HG02870 (cell line): ENCODE data around the gene PSAPL1.
"Not testable (repeated sequence)": the region's sequence is repeated elsewhere in the genome, so short reads cannot be mapped to it uniquely, and the experiment has no call there.

ENCODE experiments used
- ATAC-seq: cut with Tn5 transposase; IDR thresholded peaks from one replicate; pipeline ENCODE4 v1.9.1; 2021; ENCODE audit warnings: mild to moderate bottlenecking, moderate library complexity; ENCODE audit not compliant: unreplicated experiment

Gene PSAPL1

DNA sequence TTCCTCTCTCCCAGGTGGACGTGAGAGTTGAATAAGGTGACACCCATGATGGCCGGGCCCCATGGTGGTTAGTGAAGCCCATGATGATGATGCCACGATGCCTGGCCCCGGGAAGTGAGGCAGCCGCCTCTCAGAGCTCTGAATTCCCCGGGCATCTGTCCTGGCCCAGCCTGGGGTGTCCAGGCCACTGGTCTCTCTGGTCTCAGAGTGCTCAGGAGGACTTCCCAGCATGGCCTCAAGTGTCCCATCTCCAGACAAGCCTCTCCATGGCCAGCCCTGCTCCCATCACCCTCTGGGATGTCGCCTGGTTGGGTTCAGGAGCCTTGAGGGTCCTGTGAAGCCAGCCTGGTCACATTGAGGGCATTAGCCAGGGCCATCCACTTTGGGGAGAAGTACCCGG is 24.7 kb upstream of the PSAPL1 start:
- ATAC-seq, result no peak

DNA sequence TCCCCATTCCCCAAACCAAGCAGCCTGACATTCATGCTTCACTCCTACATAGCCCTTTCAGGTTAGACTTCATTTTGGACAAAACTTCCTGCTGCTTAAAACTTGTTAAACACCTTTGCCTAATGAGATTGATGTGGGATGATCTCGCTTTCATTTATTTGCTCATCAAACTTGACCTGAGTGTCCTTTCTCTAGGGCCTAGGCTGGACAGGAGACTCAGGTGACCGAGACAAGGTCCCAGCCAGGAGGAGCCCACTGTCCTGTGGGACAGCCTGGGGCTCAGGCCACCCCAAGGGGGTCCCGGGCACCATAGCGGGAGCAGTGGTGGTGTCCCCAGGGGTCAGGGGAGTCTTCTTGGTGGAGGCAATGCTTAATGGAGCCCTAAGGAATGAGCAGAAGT is 23.7 kb upstream of the PSAPL1 start:
- ATAC-seq, result no peak

DNA sequence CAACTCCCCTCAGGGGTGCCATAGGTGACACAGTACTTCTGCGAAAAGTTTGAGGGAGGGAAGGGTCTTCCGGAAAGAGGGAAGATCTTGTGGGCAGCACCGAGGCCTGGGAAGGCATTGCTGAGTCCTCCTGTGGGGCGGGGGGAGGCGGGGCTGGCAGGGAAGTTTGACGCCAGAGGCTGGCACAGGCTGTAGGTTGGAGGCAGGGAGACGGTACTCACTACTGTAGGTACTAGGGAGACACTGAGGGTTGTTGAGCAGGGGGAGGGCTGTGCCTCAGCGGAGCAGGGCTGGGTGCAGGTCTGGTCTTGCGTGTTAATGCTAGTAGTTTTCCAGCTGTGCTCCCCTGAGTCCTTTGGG is 23.3 kb upstream of the PSAPL1 start:
- no peak for ATAC-seq

DNA sequence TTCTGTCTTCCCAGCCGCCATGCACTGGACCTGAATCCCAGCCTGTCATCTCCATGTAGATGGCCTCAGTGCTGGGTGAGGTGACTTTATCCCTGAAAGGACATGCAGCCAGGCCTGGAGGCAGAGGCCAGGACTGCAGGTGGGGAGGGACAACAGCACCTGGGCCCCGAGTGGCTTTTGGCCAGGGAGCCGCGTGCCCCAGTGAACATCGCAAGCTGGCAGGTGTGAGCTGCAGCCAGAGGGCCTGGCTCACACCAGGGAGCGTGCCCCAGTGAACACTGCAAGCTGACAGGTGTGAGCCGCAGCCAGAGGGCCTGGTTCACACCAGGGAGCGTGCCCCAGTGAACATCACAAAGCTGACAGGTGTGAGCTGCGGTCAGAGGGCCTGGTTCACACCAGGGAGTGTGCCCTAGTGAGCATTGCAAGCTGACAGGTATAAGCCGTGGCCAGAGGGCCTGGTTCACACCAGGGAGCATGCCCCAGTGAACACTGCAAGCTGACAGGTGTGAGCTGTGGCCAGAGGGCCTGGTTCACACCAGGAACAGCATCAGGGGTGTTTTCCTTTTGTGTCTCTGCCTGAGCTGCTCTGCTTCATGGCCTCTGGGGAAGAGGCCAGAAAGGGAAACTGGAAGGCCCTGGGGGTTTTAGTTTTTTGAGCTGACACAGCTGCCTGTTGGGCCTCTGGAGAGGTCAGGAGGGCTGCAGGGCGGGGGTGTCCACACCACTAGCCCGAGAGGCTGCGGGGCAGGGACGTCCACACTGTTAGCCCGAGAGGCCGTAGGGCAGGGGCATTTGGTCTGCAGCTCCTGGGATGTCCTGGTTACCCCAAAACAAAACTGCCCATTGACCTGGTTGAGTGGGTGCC is 22.7 kb upstream of the PSAPL1 start:
- no peak for ATAC-seq

DNA sequence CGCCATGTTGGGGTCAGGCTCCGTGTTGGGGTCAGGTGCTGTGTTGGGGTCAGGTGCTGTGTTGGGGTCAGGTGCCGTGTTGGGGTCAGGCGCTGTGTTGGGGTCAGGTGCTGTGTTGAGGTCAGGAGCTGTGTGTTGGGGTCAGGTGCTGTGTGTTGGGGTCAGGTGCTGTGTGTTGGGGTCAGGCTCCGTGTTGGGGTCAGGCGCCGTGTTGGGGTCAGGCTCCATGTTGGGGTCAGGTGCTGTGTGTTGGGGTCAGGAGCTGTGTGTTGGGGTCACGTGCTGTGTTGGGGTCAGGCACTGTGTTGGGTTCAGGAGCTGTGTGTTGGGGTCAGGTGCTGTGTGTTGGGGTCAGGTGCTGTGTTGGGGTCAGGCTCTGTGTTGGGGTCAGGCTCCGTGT is 18.1 kb upstream of the PSAPL1 start:
- not testable (repeated sequence) for ATAC-seq

DNA sequence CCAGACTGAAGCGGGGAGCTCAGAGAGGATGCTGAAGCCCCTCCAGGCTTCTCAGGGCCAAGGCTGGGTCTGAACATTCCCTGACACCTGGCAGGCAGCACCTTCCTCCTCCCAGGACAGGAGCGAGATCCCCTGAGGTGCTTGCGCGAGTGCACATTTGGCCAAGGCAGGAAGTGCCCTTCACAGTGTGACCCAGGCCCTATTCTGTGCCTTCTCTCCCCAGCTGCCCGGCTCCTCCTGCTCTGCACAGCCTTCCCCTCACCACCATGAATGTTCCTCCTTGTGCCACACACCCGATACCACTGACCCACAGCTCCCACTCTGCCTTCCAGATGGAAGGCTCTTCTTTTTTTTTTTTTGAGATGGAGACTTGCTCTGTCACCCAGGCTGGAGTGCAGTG is 17.1 kb upstream of the PSAPL1 start:
- ATAC-seq, result no peak

DNA sequence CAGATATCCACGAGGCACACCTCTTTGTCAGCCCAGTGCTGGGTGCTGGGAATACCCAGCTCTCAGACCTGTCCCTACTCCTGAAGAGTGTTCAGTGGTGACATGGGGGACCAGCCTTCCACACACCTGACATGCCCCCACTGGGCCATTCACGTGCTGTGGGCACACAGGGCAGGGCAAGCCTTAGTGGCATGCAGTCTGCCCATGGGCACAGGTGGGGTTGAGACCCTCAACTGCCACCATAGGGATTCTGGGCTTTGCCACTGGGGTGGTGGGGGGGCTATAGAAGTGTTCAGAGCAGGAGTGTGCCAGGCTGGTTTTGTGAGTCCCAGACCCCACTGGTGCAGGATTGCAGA is 16.7 kb upstream of the PSAPL1 start:
- ATAC-seq, result no peak

DNA sequence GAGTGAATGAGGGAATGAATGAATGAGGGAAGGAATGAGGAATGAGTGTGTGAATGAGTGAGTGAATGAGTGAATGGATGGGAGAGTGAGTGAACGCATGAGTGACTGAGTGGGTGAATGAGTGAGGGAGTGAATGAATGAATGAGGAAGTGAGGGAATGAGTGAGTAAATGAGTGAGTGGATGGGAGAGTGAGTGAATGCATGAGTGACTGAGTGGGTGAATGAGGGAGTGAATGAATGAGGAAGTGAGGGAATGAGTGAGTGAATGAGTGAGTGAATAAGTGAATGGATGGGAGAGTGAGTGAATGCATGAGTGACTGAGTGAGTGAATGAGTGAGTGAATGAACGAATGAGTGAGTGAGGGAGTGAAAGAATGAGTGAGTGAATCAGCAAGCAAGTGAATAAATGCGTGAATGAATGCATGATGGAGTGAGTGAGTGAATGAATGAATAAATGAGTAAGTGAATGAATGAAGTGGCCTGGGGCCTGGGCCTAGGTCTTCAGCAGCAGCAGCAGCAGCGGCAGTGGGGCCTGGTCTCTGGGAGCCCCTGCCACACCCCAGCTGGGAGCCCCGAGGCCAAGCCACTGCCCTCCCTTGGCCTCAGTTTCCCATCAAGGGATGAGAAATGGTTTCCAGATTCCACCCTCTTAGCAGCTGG is 16.2 kb upstream of the PSAPL1 start:
- no peak for ATAC-seq

DNA sequence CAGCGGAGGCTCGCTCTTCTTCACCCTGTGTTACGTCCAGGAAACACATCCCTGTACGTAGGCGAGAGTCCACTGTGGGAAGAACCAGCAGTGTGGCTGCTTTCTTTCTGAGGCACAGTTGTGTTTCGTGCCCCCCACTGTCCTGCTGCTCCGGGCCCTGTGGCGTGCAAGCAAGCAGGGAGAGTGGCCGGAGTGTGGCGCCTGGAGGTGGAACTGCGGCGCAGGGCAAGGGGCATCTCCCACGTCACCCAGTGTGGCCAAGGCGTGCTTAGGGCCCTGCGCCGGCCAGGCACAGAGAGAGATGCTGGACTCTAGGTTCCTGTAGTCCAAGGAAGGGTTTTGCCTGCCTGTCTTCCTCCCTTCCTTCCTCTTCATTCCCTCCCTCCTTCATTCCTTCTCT is 13.3 kb upstream of the PSAPL1 start:
- ATAC-seq, result no peak

DNA sequence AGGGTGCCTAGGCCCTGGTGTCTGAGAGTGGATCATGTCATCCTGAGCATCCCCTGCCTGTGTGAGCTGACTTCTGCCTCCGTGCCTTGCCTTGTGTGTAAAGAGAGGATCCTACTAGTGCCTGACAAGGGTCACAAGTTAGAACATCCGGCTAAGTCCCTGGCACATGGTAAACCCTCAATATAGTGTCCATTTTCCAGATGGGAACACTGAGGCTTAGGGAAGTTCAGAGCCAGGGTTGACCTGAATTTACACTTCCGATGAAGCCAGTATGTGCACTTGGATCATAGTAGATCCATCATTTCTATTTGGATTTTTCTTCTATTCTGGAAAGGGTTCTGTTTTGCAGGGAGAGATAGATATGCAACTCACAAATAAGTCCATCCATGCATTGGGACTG is 12.5 kb upstream of the PSAPL1 start:
- ATAC-seq, result no peak

DNA sequence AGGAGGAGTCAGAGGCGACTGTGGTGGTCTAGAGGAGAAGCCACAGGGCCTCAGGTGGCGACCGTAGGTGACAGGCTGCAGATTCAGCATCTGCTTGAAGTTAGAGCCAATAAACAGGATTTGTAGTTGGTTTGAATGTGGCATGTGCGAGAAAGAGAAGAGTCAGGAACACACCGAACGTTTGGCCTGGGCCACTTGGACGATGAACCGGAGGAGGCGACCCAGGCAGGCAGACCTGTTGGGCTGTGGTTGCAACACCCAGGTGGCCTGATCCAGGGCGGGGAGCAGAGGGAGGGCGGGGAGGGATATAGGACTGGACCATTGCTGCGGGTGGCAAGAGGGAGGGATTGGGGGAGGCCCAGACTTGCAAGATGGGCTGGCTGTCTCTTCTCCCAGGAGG is 10.0 kb upstream of the PSAPL1 start:
- no peak for ATAC-seq

DNA sequence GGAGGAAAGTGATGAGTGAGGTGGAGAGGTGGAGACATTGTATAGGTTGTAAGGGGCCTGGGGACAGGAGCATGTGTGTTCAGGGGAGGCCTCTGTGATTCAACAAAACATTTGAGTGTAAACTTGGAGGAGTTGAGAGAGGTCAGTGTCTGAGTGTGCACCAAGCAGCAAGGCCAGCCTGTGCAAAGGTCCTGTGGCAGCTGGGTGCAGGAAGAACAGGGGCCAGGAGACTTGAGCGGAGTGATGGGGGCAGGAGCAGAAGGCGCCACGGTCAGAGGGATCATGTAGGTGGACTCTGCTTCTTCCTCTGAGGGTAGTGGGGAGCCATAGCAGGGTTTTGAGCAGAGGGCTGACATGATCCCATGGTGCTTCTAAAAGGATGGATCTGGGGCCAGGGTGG is 9.6 kb upstream of the PSAPL1 start:
- ATAC-seq, result no peak

DNA sequence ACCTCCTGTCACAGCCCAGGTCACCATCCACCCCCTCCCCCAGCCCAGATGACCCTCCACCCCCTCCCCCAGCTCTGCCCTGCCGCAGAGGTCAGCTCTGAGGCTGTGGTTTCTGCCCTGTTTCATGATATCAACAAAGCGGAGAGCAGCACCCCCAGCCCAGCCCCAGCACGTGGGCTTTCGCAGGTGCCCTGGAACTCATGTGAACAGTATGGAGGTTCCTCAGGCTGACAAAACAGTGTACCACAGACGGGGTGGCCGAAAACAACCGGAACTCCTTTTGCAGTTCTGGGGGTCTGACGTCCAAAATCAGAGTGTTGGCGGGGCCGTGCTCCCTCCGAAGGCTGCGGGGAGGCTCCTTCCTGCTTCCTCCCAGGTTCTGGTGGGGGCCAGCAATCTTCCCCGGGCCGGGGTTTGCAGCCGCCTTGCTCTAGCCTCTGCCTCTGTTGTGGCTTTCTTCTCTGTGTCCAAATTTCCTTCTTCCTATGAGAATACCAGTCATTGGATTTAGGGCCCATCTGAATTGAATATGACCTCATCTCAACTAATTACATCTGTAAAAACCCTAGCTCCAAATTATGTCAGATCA is 7.9 kb upstream of the PSAPL1 start:
- no peak for ATAC-seq

DNA sequence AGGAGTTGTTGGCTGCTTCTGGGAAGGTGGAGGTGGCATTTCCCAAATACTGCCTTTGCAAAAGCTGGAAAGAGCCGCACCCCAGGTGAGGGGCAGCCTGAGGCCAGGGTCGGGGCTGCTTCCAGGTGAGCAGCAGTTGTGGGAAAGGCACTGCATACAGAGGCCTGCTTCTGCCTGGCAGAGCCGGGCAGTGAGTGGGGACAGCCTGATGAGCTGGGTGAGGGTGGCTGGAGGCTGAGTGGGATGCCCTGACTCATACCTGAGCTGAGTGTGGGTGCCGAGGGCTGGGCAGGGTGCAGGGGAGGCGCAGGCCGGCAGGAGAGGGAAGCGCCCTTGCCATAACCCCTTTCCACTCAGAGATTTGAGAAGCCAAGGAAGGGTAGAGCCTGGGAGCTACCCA is 6.5 kb upstream of the PSAPL1 start:
- ATAC-seq, result no peak

DNA sequence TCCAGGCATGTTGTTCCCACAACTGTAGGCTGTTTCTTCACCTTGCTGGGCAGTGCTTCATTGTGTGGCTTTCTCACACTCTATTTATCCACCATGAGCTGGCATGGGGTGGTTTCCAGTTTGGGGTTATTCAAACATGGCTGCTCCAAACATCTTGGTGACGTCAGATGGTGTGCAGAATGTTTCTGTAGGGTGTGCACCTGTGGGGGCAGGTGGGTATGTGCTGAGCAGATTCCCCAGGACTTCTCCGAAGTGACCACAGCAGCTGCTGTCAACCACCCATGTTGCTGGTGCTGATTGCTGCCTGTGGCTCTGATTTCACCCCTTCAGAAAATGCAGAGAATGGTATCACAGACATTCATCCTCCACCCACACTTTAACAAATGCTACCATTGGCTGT is 5.0 kb upstream of the PSAPL1 start:
- ATAC-seq, result no peak

DNA sequence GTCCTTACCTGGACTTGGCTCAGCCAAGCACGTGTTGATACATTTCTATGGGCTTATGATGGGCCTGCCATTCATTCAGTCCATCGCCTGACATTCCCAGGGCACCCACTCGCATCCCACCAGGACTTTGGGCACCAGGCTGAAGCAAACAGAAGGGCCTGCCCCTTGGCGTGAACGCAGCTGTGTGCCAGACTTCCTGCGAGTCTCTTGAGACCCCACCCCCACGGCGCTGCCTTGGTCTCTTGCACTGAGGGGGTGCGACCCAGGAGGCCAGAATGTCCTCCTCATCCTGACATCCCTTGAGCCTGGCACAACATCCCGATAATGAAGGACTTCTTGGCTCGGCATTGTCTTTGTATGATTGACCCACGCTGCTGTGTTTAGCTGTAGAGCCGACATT is 1.5 kb upstream of the PSAPL1 start:
- ATAC-seq, result no peak

DNA sequence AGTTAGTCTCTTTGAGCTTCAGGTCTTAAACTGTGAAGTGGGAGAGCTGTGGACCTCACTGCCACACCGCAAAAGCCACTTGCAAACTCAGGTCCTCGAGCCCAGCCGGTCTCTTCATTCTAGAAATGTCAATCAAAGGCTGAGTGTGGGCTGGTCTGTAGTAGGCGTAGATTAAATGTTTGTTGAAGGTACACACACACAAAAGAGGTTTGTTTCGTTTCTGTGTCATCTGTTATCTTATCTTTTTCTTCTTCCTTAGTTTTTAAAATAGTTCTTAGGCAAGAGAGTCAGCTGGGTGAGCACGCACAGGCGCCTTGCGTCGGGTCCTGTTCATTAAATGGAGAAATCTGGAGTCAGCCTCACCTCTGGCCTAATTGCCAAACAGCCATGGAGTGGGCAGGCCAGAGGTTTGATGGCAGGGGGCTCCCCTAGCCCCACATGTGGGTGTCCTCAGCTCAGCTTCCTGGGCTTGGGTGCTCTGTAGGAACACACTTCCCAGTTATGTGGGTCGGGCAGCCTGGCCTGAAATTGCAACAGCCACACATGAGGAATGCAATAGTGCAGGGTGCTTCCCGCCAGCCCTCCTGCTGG is 836 bp upstream of the PSAPL1 start:
- ATAC-seq, result no peak

DNA sequence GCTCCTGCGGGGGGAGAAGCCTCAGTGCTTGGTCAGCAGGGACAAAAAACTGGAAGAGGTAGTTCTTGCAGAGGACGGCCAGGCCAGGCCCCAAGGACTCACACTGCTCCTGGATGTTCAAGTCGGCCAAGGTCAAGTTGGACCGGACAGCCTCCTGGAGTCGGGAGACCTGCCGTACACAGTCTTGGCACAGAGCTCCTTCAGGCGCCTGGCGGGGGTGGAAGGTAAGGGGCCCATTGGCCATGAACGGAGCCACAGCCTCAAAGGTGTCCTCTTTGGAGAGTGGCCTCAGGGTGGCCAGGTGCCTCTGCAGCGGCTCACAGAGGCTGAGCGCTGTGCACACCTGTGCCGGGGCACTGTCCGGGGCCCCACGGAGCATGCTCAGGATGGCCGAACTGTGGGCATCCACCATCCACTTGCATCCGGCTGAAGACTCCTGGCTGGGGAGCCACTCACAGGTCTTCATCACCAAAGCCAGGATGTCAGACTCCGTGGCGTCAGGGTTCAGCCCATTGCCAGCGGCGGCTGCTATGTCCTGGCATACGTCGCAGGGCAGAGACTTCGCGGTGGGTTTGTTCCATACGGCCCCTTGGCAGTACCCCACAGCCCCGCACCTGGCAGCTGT is 477 bp downstream of the PSAPL1 start:
- ATAC-seq, result no peak

DNA sequence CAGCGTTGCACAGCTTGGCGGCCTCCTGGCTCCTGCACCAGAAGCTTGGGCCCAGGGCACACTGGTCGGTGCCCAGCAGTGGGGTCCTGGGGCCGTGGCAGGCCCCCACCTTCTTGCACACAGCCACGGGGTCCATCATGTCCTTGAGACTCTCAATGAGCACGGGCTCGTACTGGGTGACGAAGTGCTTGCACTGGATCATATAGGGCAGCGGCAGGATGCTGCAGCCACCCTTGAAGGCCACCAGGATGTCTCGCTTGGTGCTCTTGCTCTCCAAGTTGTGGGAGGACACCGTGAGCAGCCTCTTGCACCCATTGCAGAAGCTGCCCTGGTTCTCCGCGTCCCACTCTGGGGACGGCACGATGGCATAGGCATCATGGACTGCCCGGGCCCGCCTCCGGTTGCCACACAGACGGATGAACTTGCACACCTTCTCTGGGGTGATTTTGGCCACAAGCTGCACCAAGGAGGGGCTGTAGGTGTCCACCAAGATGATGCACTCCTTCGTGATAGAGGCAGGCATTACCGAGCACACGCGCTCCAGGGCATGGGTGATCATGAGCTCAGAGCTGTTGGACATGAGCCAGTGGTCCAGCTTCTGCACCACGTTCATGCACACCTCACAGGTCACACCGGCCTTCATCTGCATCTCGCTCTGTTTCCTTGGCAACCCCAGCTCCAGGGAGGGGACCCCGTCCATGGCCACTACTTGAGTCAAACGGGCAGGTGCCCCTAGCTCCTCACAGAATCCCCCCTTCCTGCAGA is 1.2 kb downstream of the PSAPL1 start:
- no peak for ATAC-seq

DNA sequence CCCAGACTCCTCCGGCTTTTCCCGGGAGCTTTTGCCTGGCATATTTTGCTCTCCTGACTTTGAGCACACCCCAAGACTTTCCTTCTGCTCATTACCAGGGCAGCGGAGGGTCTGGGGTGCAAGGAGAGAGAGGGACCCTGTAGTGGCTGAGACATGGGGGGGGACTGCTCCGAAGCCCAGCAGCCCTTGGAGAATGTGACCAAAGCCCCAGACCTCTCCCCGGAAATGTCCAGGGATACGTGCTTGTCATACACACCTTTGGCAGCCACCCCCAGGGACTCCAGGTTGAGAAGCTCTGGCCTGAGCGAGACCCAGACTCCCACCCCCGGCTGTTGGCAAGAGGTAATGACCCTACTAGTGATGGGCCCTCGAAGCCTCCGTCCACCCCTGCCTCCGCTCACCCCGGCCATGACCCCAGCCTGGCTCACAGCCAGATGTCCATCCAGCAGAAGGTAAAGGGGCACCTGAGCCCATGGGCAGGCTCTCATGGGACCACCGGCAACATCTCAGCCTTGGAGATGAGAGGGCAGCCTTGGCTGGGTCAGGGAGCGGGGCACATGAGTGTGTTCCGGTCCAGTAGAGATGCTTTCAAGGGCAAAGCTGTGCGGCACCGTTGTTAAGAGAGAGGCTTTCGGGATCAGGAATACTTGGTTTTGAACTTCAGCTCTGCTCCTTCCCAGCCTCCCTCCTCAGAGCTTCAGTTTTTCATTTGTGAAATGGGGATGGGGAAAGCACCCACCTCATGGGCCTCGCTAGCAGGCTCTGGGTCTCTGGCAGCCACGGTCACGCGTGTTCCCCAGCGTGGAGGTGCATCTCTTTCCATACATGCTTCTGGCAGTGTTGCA is 2.0 kb downstream of the PSAPL1 start:
- ATAC-seq, result no peak
